GM19238 (cell line): ENCODE measurements around the gene ZBTB24.
"Not testable (repeated sequence)": the region's sequence is repeated elsewhere in the genome, so short reads cannot be mapped to it uniquely, and the experiment has no call there.

Experiments
- DNase-seq: peaks from one replicate; pipeline ENCODE4 v3.0.0; 2011; ENCODE audit warnings: low spot score; ENCODE audit not compliant: insufficient read length

Gene ZBTB24

GRCh38 chr6:109471105-109471810 is 11.8 kb downstream of the ZBTB24 start:
- DNase-seq, result no peak

GRCh38 chr6:109469591-109470189 is 13.3 kb downstream of the ZBTB24 start:
- DNase-seq, result no peak

- no peak for DNase-seq
Measured at GRCh38 chr6:109467696-109468095, 15.3 kb downstream of the ZBTB24 start.

- DNase-seq, result no peak
Measured at GRCh38 chr6:109466212-109466923, 16.7 kb downstream of the ZBTB24 start.

GRCh38 chr6:109465772-109466171 is 17.2 kb downstream of the ZBTB24 start:
- no peak for DNase-seq

GRCh38 chr6:109461733-109462526 is 21.1 kb downstream of the ZBTB24 start:
- no peak for DNase-seq

DNA sequence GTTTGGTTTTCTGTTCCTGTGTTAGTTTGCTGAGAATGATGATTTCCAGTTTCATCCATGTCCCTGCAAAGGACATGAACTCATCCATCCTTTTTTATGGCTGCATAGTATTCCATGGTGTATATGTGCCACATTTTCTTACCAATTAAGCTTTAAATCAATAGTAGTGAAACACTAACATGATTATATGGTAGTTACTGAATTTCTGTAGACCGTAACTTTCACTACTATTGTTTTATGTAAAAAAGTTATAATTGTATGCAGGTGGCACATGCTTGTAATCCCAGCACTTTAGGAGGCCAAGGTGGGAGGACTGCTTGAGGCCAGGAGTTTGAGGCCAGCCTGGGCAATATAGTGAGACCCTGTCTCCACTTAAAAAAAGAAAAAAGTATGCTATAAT is 21.8 kb downstream of the ZBTB24 start:
- not testable (repeated sequence) for DNase-seq

GRCh38 chr6:109460161-109460829 is 22.7 kb downstream of the ZBTB24 start:
- DNase-seq, result no peak

DNA sequence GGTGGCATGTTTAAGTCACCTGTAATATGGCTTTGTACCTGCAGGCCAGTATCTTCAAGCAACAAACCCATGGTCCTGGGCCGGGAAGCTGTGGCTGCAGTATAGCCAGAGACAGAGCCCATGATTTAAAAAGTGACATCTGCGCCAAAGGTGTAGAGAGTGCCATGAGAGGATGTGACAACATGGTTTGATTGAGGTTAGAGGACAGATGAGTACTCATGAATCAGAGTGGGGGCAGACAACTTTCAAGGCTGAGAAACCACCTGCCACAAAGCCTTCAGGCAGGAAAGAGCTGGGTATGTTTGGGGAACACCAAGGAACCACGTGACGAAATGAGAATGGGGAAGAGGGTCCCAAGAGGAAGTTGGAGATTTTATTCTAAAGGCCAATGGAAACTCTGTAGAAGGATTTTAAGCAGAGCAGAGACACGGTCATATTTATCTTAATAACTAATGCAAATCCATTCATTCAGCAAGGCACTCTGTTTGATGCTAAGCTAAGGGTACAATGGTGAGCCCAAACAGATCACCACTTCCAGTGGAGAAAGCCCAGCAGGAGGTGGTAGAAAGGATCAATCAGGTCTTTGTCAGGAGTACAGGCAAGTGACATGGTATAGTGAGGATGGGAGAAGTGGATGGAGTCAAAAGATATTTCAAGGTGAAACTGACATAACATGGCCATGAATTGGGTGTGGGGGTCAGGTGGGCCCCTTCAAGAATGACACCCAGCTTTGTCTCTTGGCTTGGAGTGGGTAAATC is 24.1 kb downstream of the ZBTB24 start:
- no peak for DNase-seq

- DNase-seq, result no peak
Measured at GRCh38 chr6:109457562-109457996, 25.4 kb downstream of the ZBTB24 start.

DNA sequence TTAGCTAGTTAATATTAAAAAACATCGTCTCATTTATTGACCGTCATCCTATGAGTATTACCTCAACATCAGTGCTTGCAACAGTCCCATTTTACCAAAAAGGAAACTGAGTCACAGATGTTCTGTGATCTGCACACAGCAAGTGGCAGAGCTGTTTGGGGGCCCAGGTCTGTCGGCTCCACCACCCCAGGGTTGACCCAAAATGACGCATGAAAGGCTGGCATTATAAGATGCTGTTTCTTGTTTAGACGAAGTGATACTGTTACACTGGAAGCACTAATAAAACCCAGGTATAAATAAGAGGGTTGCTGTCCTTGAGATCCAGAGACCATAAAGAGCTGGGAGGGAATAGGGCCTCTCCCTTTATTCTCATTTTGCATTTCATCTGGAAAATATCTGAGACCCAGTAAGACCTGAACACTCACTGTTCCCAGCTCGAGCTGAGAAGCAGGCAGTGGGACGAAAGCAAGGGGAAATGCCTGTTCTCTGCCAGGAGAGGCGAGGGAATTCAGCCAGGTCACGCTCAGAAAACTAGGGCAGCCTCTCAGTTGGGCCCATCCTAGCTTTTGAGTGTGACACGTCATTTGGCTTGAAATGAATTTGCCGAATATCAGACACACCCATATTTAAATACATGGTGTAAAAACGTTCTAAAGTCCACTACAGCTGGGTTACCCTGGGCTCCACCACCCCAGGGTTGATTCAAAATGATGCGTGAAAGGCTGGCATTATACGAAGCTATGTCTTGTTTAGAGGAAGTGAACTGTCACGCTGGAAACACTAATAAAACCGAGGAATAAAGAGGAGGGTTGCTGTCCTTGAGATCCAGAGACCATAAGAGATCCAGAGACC is 26.1 kb downstream of the ZBTB24 start:
- DNase-seq, result no peak

DNA sequence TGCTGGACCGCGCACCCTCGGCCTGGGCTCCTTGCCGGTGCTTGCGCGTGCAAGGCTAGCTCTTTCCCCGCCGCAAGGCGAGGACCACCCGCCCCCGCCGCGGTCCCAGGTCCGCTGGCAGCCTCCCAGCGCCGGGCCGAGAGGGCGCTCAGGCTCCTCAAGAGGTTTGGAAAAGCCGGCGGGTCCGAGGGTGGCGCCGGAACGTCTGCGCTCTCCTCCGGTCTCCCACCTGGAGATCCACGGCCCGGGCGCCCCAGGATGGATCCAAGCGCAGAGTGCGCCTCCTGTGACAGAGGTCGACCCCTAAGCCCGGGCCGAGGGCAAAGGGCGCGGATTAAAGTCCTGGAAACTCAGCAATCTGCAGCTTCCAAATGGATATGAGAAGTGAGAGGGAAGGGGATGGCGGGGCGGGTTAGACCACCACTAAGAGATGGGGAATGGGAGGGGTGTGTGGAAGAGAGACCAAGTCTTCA is 26.9 kb downstream of the ZBTB24 start:
- DNase-seq, result no peak

GRCh38 chr6:109455437-109456110 is 27.4 kb downstream of the ZBTB24 start, which contains the start of gene MICAL1:
Gene MICAL1, minus strand, starts transcription at chr6:109455772. Its CDS starts 1,576 bp downstream, at chr6:109454196.
- DNase-seq, result peak; percentile 75

GRCh38 chr6:109454496-109455436 is 28.3 kb downstream of the ZBTB24 start:
- DNase-seq, result peak; percentile 51

GRCh38 chr6:109453594-109454495 is 29.2 kb downstream of the ZBTB24 start:
- no peak for DNase-seq

DNA sequence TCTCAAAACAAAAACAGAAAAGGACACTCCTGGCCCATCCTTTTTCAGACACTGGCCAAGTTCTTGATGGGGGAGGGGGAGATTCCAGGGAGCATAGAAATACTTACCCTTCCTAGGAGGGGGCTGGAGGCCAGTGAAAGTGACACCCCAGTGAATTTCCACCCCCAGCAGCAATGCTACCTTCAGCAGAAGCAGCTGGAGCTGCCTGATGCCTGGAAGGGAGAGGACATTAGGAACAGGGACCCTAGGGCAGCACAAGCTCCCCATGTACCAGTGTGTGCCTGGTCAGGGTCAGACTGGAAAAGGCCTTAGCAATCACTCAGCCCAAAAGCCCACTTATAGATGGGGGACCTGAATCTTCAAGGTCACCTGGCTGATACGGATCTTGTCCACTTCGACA is 29.9 kb downstream of the ZBTB24 start:
- DNase-seq, result no peak
